ENCODE results near the gene PTPRN2.
"Not testable (repeated sequence)": the region's sequence is repeated elsewhere in the genome, so short reads cannot be mapped to it uniquely, and the experiment has no call there.

The PTPRN2 gene

GRCh38 chr7:157780312-157780711, 807.3 kb downstream of the PTPRN2 start:
- TF ChIP-seq POLR2A (IDR thresholded peaks at IDR 0.05; ENCODE audit: low read depth, low read length), result no peak
- DNase-seq (ENCODE audit: insufficient read length, low spot score) (no peak), FAIRE-seq (no peak)

- FAIRE-seq (no peak), DNase-seq (ENCODE audit: insufficient read length, low spot score) (no peak)
- TF ChIP-seq POLR2A (IDR thresholded peaks at IDR 0.05; ENCODE audit: low read depth, low read length), result no peak
Measured at GRCh38 chr7:157779206-157779605, 808.4 kb downstream of the PTPRN2 start.

GRCh38 chr7:157777194-157777762, 810.3 kb downstream of the PTPRN2 start:
- DNase-seq (ENCODE audit: insufficient read length, low spot score); FAIRE-seq: not testable (repeated sequence)

- no peak for TF ChIP-seq POLR2A (IDR thresholded peaks at IDR 0.05; ENCODE audit: low read depth, low read length)
- DNase-seq (ENCODE audit: insufficient read length, low spot score) (no peak), FAIRE-seq (no peak)
Measured at GRCh38 chr7:157775560-157776332, 811.9 kb downstream of the PTPRN2 start.

GRCh38 chr7:157775021-157775559, 812.5 kb downstream of the PTPRN2 start:
- FAIRE-seq (no peak), DNase-seq (ENCODE audit: insufficient read length, low spot score) (no peak)
- TF ChIP-seq POLR2A (IDR thresholded peaks at IDR 0.05; ENCODE audit: low read depth, low read length), result no peak

- no peak for DNase-seq (ENCODE audit: insufficient read length, low spot score)
- no peak for TF ChIP-seq POLR2A (IDR thresholded peaks at IDR 0.05; ENCODE audit: low read depth, low read length)
- no peak for FAIRE-seq
Measured at GRCh38 chr7:157774495-157774894, 813.1 kb downstream of the PTPRN2 start.

- FAIRE-seq (no peak), DNase-seq (ENCODE audit: insufficient read length, low spot score) (no peak)
- no peak for TF ChIP-seq POLR2A (IDR thresholded peaks at IDR 0.05; ENCODE audit: low read depth, low read length)
Measured at GRCh38 chr7:157773361-157773760, 814.3 kb downstream of the PTPRN2 start.

GRCh38 chr7:157772486-157773130, 815.0 kb downstream of the PTPRN2 start:
- DNase-seq (ENCODE audit: insufficient read length, low spot score) (no peak), FAIRE-seq (no peak)
- no peak for TF ChIP-seq POLR2A (IDR thresholded peaks at IDR 0.05; ENCODE audit: low read depth, low read length)

GRCh38 chr7:157771689-157772088, 815.9 kb downstream of the PTPRN2 start:
- no peak for FAIRE-seq

GRCh38 chr7:157770716-157771320, 816.8 kb downstream of the PTPRN2 start:
- FAIRE-seq, result no peak
- TF ChIP-seq POLR2A (IDR thresholded peaks at IDR 0.05; ENCODE audit: low read depth, low read length), result no peak
- no peak for DNase-seq (ENCODE audit: insufficient read length, low spot score)

More at GRCh38 chr7:157771689-157772088, 815.9 kb downstream of the PTPRN2 start:
- no peak for DNase-seq (ENCODE audit: insufficient read length, low spot score)
- no peak for TF ChIP-seq POLR2A (IDR thresholded peaks at IDR 0.05; ENCODE audit: low read depth, low read length)

GRCh38 chr7:157769526-157770215, 818.0 kb downstream of the PTPRN2 start:
- DNase-seq (ENCODE audit: insufficient read length, low spot score) (no peak), FAIRE-seq (no peak)
- TF ChIP-seq POLR2A (IDR thresholded peaks at IDR 0.05; ENCODE audit: low read depth, low read length), result no peak

GRCh38 chr7:157769086-157769485, 818.5 kb downstream of the PTPRN2 start:
- DNase-seq (ENCODE audit: insufficient read length, low spot score) (no peak), FAIRE-seq (no peak)
- no peak for TF ChIP-seq POLR2A (IDR thresholded peaks at IDR 0.05; ENCODE audit: low read depth, low read length)

GRCh38 chr7:157768198-157768597, 819.4 kb downstream of the PTPRN2 start:
- FAIRE-seq (no peak), DNase-seq (ENCODE audit: insufficient read length, low spot score) (no peak)
- TF ChIP-seq POLR2A (IDR thresholded peaks at IDR 0.05; ENCODE audit: low read depth, low read length), result no peak
